HCT116 (cell line): ENCODE measurements around the gene KLF9. TPM values are rescaled to one million over a fixed set of nuclear protein-coding genes. Genes with fewer than 3 reads are reported as not detected.

Experiments
- ATAC-seq: fragments of 200-7000 bp; cut with Tn5 transposase; 2 replicates; pipeline ENCODE4 v1.9.1; 2020; ENCODE audit warnings: mild to moderate bottlenecking, moderate library complexity
- BruUV-seq: library from RNA; stranded (reverse); fragments of 400-500 nt; replicated peaks from 2 replicates; lab custom pipeline; 2021; lab: Mats Ljungman, UMichigan
- CTCF ChIA-PET: fragments of 300-600 bp; sonication (Branson Sonifier 250); formaldehyde crosslinking; loops from one replicate; lab custom pipeline; 2021; ENCODE audit warnings: antibody characterized with exemption; lab: Charles Lee
- POLR2A ChIA-PET: fragments of 300-600, 350-600 bp; sonication (Branson Sonifier 250); formaldehyde crosslinking; loops from one replicate; lab custom pipeline; 2021; ENCODE audit warnings: antibody characterized with exemption; lab: Charles Lee
- RAD21 ChIA-PET, 2 experiments: fragments of 300-600 bp; sonication (Branson Sonifier 250); formaldehyde crosslinking; loops; one replicate each; lab custom pipeline; 2023; ENCODE audit warnings: low total read pairs in 2 of 2; ENCODE audit not compliant: uncharacterized antibody in 2 of 2, unreplicated experiment in 2 of 2, low non-redundant PET in 1 of 2; lab: Charles Lee
- DNase-seq: peaks from one replicate; pipeline ENCODE4 v3.0.0-alpha.2; 2010; ENCODE audit warnings: low read depth, low spot score
- H2AFZ ChIP-seq: fragments of 200-600 bp; shearing (Covaris generic), sonication (generic); 2 replicates; pipeline ENCODE4 v1.6.1; 2017; ENCODE audit warnings: low read depth, mixed run types, mixed read lengths, antibody characterized with exemption, low read length; ENCODE audit not compliant: poor library complexity, severe bottlenecking
- H3K27ac ChIP-seq: 2 replicates; pipeline ENCODE4 v1.5.1; 2012; ENCODE audit warnings: low read depth, low read length
- H3K27me3 ChIP-seq: fragments of 200-600 bp; sonication (generic); 2 replicates; pipeline ENCODE4 v1.6.1; 2016; ENCODE audit warnings: mixed run types, low read length, mixed read lengths; ENCODE audit not compliant: insufficient read depth
- H3K36me3 ChIP-seq, 2 experiments: fragments of 200-500 bp in 1 of 2; fragments of 200-600 bp in 1 of 2; sonication (Bioruptor generic) in 1 of 2; sonication (generic) in 1 of 2; 2 replicates each; pipeline versions ENCODE4 v1.5.1 to v1.6.1; 2014 to 2016; ENCODE audit warnings: low read length in 2 of 2, inconsistent platforms in 1 of 2, mixed read lengths in 1 of 2, mixed run types in 1 of 2; ENCODE audit not compliant: insufficient read depth in 2 of 2, control insufficient read depth in 1 of 2
- H3K4me1 ChIP-seq, 2 experiments: fragments of 200-600 bp in 1 of 2; sonication (generic) in 1 of 2; 2 replicates each; pipeline versions ENCODE4 v1.5.1 to v1.6.1; 2012 to 2017; ENCODE audit warnings: low read length in 2 of 2, inconsistent platforms in 1 of 2, mild to moderate bottlenecking in 1 of 2, mixed read lengths in 1 of 2, mixed run types in 1 of 2, moderate library complexity in 1 of 2; ENCODE audit not compliant: insufficient read depth in 2 of 2, control insufficient read depth in 1 of 2
- H3K4me2 ChIP-seq: fragments of 200-600 bp; sonication (generic); 2 replicates; pipeline ENCODE4 v1.6.1; 2017; ENCODE audit warnings: mixed run types, low read length, mixed read lengths
- H3K4me3 ChIP-seq, 2 experiments: fragments of 200-600 bp in 1 of 2; sonication (generic) in 1 of 2; replicated peaks in 1 of 2; 2 replicates each; pipeline ENCODE4 v1.5.1; 2011 to 2016; ENCODE audit warnings: low read length in 2 of 2, control low read depth in 1 of 2, low read depth in 1 of 2, mild to moderate bottlenecking in 1 of 2, mixed read lengths in 1 of 2, mixed run types in 1 of 2
- H3K79me2 ChIP-seq: fragments of 200-600 bp; sonication (generic); 2 replicates; pipeline ENCODE4 v1.6.1; 2017; ENCODE audit warnings: mild to moderate bottlenecking, mixed run types, low read length, moderate library complexity, mixed read lengths; ENCODE audit not compliant: insufficient read depth
- H3K9ac ChIP-seq: fragments of 200-600 bp; sonication (generic); 2 replicates; pipeline ENCODE4 v1.6.1; 2016; ENCODE audit warnings: low read length, mixed read lengths
- H3K9me2 ChIP-seq: fragments of 200-600 bp; sonication (generic), shearing (Covaris generic); 2 replicates; pipeline ENCODE4 v1.6.1; 2017; ENCODE audit warnings: mixed run types, mild to moderate bottlenecking, moderate library complexity; ENCODE audit not compliant: insufficient read depth
- H3K9me3 ChIP-seq, 2 experiments: fragments of 200-500 bp in 1 of 2; fragments of 200-600 bp in 1 of 2; sonication (Bioruptor generic) in 1 of 2; sonication (generic) in 1 of 2; 2 replicates each; pipeline ENCODE4 v1.6.1; 2014 to 2017; ENCODE audit warnings: low read length in 2 of 2, mixed read lengths in 2 of 2, inconsistent platforms in 1 of 2, low read depth in 1 of 2, mild to moderate bottlenecking in 1 of 2, mixed run types in 1 of 2, moderate library complexity in 1 of 2; ENCODE audit not compliant: control insufficient read depth in 1 of 2, insufficient read depth in 1 of 2
- H4K20me1 ChIP-seq: fragments of 200-600 bp; sonication (generic), shearing (Covaris generic); 2 replicates; pipeline ENCODE4 v1.6.1; 2017; ENCODE audit warnings: mixed run types, mild to moderate bottlenecking, moderate library complexity; ENCODE audit not compliant: insufficient read depth
- CEBPB ChIP-seq: IDR thresholded peaks from 2 replicates; pipeline ENCODE4 v1.6.1; 2012; ENCODE audit warnings: low read depth
- CTCF ChIP-seq, 3 experiments: fragments of 200-600 bp in 1 of 3; sonication (generic) in 1 of 3; IDR thresholded peaks in 2 of 3; conservative IDR thresholded peaks in 1 of 3; 2 replicates each; pipeline ENCODE4 v1.5.1; 2012 to 2017; ENCODE audit warnings: low read depth in 2 of 3, low read length in 2 of 3, antibody characterized with exemption in 1 of 3, borderline replicate concordance in 1 of 3, control low read depth in 1 of 3, mild to moderate bottlenecking in 1 of 3, mixed read lengths in 1 of 3, mixed run types in 1 of 3, moderate library complexity in 1 of 3; ENCODE audit not compliant: insufficient read depth in 1 of 3
- FOSL1 ChIP-seq: IDR thresholded peaks from 2 replicates; pipeline ENCODE4 v1.6.1; 2012; ENCODE audit warnings: low read depth
- MAX ChIP-seq: IDR thresholded peaks from 2 replicates; pipeline ENCODE4 v1.6.1; 2012
- RAD21 ChIP-seq: IDR thresholded peaks from 2 replicates; pipeline ENCODE4 v1.6.1; 2012; ENCODE audit warnings: low read depth, mild to moderate bottlenecking
- REST ChIP-seq: IDR thresholded peaks from 2 replicates; pipeline ENCODE4 v1.6.1; 2012; ENCODE audit warnings: low read depth
- SIN3A ChIP-seq: IDR thresholded peaks from 2 replicates; pipeline ENCODE4 v1.6.1; 2012; ENCODE audit warnings: low read depth
- intact Hi-C: fragments of 100-400 bp; cut with micrococcal nuclease; formaldehyde crosslinking; loops from 2 replicates; pipeline ENCODE4 v1.10.0; 2022
- total RNA-seq: library from RNA; stranded (reverse); gene quantifications from one replicate; pipeline ENCODE4 v1.2.1, GENCODE V29; 2021; ENCODE audit not compliant: unreplicated experiment

Gene KLF9
- total RNA-seq, 1 experiment from 2014 or later = 8.3 TPM

- no peak overlapping the region for H3K4me2 ChIP-seq
- H2AFZ ChIP-seq = no peak overlapping the region
- H3K9me2 ChIP-seq = no peaks in the 10 kb centered on the region
- no peak for TF ChIP-seq CEBPB
- no peak for TF ChIP-seq RAD21
- TF ChIP-seq CTCF (IDR thresholded peaks at IDR 0.05 in 2 of 3, conservative IDR thresholded peaks at IDR 0.05 in 1 of 3; ENCODE audit: borderline replicate concordance in 1 of 3, insufficient read depth in 1 of 3, low read depth in 2 of 3, low read length in 2 of 3) = no peak
- no peak for TF ChIP-seq FOSL1
- TF ChIP-seq MAX = no peak
- TF ChIP-seq SIN3A = no peak
- H4K20me1 ChIP-seq = no peaks in the 10 kb centered on the region
- BruUV-seq = no TSS peak
- H3K9me3 ChIP-seq = no peaks in the 10 kb centered on the region
- no peak overlapping the region for H3K4me3 ChIP-seq
- ChIA-PET CTCF (no interaction called here), POLR2A (interaction anchor here (0.7 to 0.9 kb wide), 2 partner anchors 22 to 28 kb away, joined by 3 read pairs; no protein-coding TSS in a partner anchor), RAD21 (no interaction called here)
- peaks cover 0 to 4% of the 10 kb centered on the region in 2 experiments; a peak in 1 of 4 replicates for H3K4me1 ChIP-seq
- H3K27me3 ChIP-seq = no peaks in the 10 kb centered on the region
- intact Hi-C loops = no loop called here
- H3K27ac ChIP-seq = no peak overlapping the region
- H3K9ac ChIP-seq = no peak overlapping the region
- no peak for DNase-seq
- no peak for ATAC-seq
- no peaks in the 10 kb centered on the region for H3K36me3 ChIP-seq
- no peaks in the 10 kb centered on the region for H3K79me2 ChIP-seq
Observed at GRCh38 chr9:70399141-70399540, 15.3 kb downstream of the KLF9 start.

GRCh38 chr9:70398145-70398556 is 16.3 kb downstream of the KLF9 start:
- BruUV-seq = no TSS peak
- TF ChIP-seq REST = no peak
- H3K27me3 ChIP-seq = no peaks in the 10 kb centered on the region
- no peak overlapping the region for H2AFZ ChIP-seq
- H3K9me3 ChIP-seq = no peaks in the 10 kb centered on the region
- no peak overlapping the region for H3K4me3 ChIP-seq
- POLR2A ChIA-PET = no interaction called here
- CTCF ChIA-PET = no interaction called here
- H3K27ac ChIP-seq = no peak overlapping the region
- intact Hi-C loops = no loop called here
- no peaks in the 10 kb centered on the region for H3K79me2 ChIP-seq
- no peak for DNase-seq
- ATAC-seq = no peak
- no peaks in the 10 kb centered on the region for H3K9me2 ChIP-seq
- H3K4me1 ChIP-seq = peaks cover 0 to under 1% of the 10 kb centered on the region in 2 experiments; a peak in 1 of 4 replicates
- RAD21 ChIA-PET = no interaction called here
- no peak overlapping the region for H3K9ac ChIP-seq
- no peaks in the 10 kb centered on the region for H3K36me3 ChIP-seq
- H4K20me1 ChIP-seq = no peaks in the 10 kb centered on the region
- H3K4me2 ChIP-seq = no peak overlapping the region
